AG04450 (cell line): ENCODE results near the gene ABTB2. TPM values are rescaled to one million over a fixed set of nuclear protein-coding genes. Genes with fewer than 3 reads are reported as not detected.

Experiments used
- CTCF ChIA-PET: fragments of 300-600, 350-600 bp; formaldehyde crosslinking; extraction: SDS; loops from one replicate; lab custom pipeline; 2022; ENCODE audit warnings: antibody characterized with exemption, inconsistent platforms; lab: Charles Lee
- POLR2A ChIA-PET: fragments of 350-600 bp; formaldehyde crosslinking; extraction: SDS; loops from one replicate; lab custom pipeline; 2021; ENCODE audit warnings: antibody characterized with exemption, inconsistent platforms; lab: Yijun Ruan, JAX
- DNase-seq: peaks from one replicate; pipeline ENCODE4 v3.0.0-alpha.2; 2011; ENCODE audit warnings: low read depth, low spot score
- H3K27ac ChIP-seq: one replicate; pipeline ENCODE4 v1.5.1; 2012; ENCODE audit warnings: low read depth, low read length, control low read depth
- H3K27me3 ChIP-seq: one replicate; pipeline ENCODE4 v1.6.0; 2012; ENCODE audit warnings: low read length; ENCODE audit not compliant: control insufficient read depth, insufficient read depth
- H3K4me3 ChIP-seq: 2 replicates; pipeline ENCODE4 v1.5.1; 2011; ENCODE audit warnings: mild to moderate bottlenecking, low read depth, low read length, control low read depth
- H3K9me3 ChIP-seq: 2 replicates; pipeline ENCODE4 v1.5.1; 2012; ENCODE audit warnings: low read length; ENCODE audit not compliant: control insufficient read depth, insufficient read depth
- CTCF ChIP-seq: IDR thresholded peaks from 2 replicates; pipeline ENCODE4 v1.5.1; 2011; ENCODE audit warnings: low read depth, low read length, control low read depth, inconsistent platforms
- polyA plus RNA-seq: library from polyadenylated mRNA; depleted of rRNA; stranded (reverse); fragments of >200 nt; gene quantifications from 2 replicates; pipeline ENCODE4 v1.2.3, GENCODE V29; 2011

The ABTB2 gene
- polyA plus RNA-seq, 1 experiment = 0.43 TPM

GRCh38 chr11:34314936-34315335, 42.9 kb downstream of the ABTB2 start:
- CTCF ChIA-PET = no interaction called here
- H3K9me3 ChIP-seq = no peaks in the 10 kb centered on the region

GRCh38 chr11:34314176-34314575, 43.6 kb downstream of the ABTB2 start:
- no peak overlapping the region for H3K4me3 ChIP-seq
- ChIA-PET POLR2A (no interaction called here), CTCF (no interaction called here)
- TF ChIP-seq CTCF = no peak
- H3K27me3 ChIP-seq = peaks cover 33% of the 10 kb centered on the region
- DNase-seq = no peak
- no peak overlapping the region for H3K27ac ChIP-seq
- no peaks in the 10 kb centered on the region for H3K9me3 ChIP-seq

More at GRCh38 chr11:34314936-34315335, 42.9 kb downstream of the ABTB2 start:
- DNase-seq = no peak
- POLR2A ChIA-PET = no interaction called here
- Histone ChIP-seq H3K27ac (no peak overlapping the region), H3K4me3 (no peak overlapping the region), H3K27me3 (peaks cover 31% of the 10 kb centered on the region)
- TF ChIP-seq CTCF = no peak

- Histone ChIP-seq H3K27ac (no peak overlapping the region), H3K27me3 (peaks cover 35% of the 10 kb centered on the region), H3K4me3 (no peak overlapping the region), H3K9me3 (no peaks in the 10 kb centered on the region)
- TF ChIP-seq CTCF = no peak
- CTCF ChIA-PET = no interaction called here
- DNase-seq = no peak
- POLR2A ChIA-PET = no interaction called here
Measured at GRCh38 chr11:34313099-34313517, 44.7 kb downstream of the ABTB2 start.

- Histone ChIP-seq H3K27me3 (peaks cover 30% of the 10 kb centered on the region), H3K9me3 (no peaks in the 10 kb centered on the region), H3K27ac (no peak overlapping the region), H3K4me3 (no peak overlapping the region)
- ChIA-PET CTCF (no interaction called here), POLR2A (no interaction called here)
- no peak for DNase-seq
- no peak for TF ChIP-seq CTCF
Measured at GRCh38 chr11:34311126-34311525, 46.7 kb downstream of the ABTB2 start.

- Histone ChIP-seq H3K27ac (no peak overlapping the region), H3K27me3 (peaks cover 25% of the 10 kb centered on the region), H3K4me3 (no peak overlapping the region), H3K9me3 (no peaks in the 10 kb centered on the region)
- ChIA-PET CTCF (no interaction called here), POLR2A (no interaction called here)
- no peak for DNase-seq
- no peak for TF ChIP-seq CTCF
Measured at GRCh38 chr11:34309965-34310364, 47.8 kb downstream of the ABTB2 start.
